ENCODE data around the gene ECHDC3.

GRCh38 chr10:11695779-11696178, 46.4 kb upstream of the ECHDC3 start:
- TF ChIP-seq CTCF (IDR thresholded peaks at IDR 0.05; ENCODE audit: low read depth, low read length) (no peak), EZH2phosphoT487 (IDR thresholded peaks at IDR 0.05; ENCODE audit: low read depth) (no peak)

All from OCI-LY3 (cell line).